ENCODE measurements around the gene FOXJ1. TPM values are rescaled to one million over a fixed set of nuclear protein-coding genes. Genes with fewer than 3 reads are reported as not detected.

The FOXJ1 gene
- total and polyA plus RNA-seq, 2 of the 4 experiments (the other 2 are of a cell fraction): 0.05 TPM; not detected in 1

- Histone ChIP-seq H3K4ac (ENCODE audit: low read depth, low read length) (no peak overlapping the region), H3K9ac (ENCODE audit: low read depth, low read length) (no peak overlapping the region), H3K36me3 (ENCODE audit: control insufficient read depth, insufficient read depth, low read length) (peaks cover 62% of the 10 kb centered on the region), H3K56ac (ENCODE audit: extremely low read depth, insufficient read depth, low read length) (no peak overlapping the region), H3K9me3 (ENCODE audit: control insufficient read depth, insufficient read depth, low read length) (no peaks in the 10 kb centered on the region), H2AK9ac (replicated peaks; ENCODE audit: low read depth, low read length, poor library complexity) (peak overlapping the region; percentile 28), H2BK15ac (ENCODE audit: low read depth, low read length) (no peak overlapping the region), H3K9me1 (ENCODE audit: insufficient read depth, low read length) (no peaks in the 10 kb centered on the region), H2AFZ (replicated peaks; ENCODE audit: low read length, poor library complexity) (no peak overlapping the region), H2BK120ac (ENCODE audit: low read depth, low read length) (no peak overlapping the region), H3K4me3 (ENCODE audit: insufficient read depth, low read depth, low read length) (no peak overlapping the region), H3K79me1 (ENCODE audit: low read depth in 1 of 2, low read length in 2 of 2) (peaks cover 5 to 20% of the 10 kb centered on the region in 2 experiments; a peak in 3 of 4 replicates), H3K18ac (ENCODE audit: low read depth, low read length) (no peak overlapping the region), H4K8ac (ENCODE audit: low read depth in 2 of 2, low read length in 2 of 2) (no peak overlapping the region), H4K91ac (ENCODE audit: insufficient read depth, low read depth, low read length) (no peak overlapping the region), H3K14ac (replicated peaks; ENCODE audit: low read depth, low read length) (no peak overlapping the region), H3K23ac (ENCODE audit: low read depth, low read length) (no peak overlapping the region), H3K27me3 (ENCODE audit: control insufficient read depth, insufficient read depth, low read length) (no peaks in the 10 kb centered on the region), H4K5ac (ENCODE audit: low read depth, low read length) (no peak overlapping the region), H2BK5ac (ENCODE audit: low read depth, low read length, poor library complexity, severe bottlenecking) (no peak overlapping the region), H3K4me2 (ENCODE audit: low read depth, low read length) (no peak overlapping the region), H3K4me1 (ENCODE audit: control insufficient read depth, insufficient read depth, low read length) (no peaks in the 10 kb centered on the region), H2BK20ac (ENCODE audit: low read depth, low read length) (no peak overlapping the region), H3K27ac (ENCODE audit: insufficient read depth, low read length) (no peak overlapping the region), H4K20me1 (ENCODE audit: insufficient read depth, low read length) (no peaks in the 10 kb centered on the region; the same call in 1 of the 2 replicates), H2AK5ac (ENCODE audit: low read depth, low read length) (no peak overlapping the region)
- BruUV-seq (replicated peaks): no TSS peak
- TF ChIP-seq FOS (IDR thresholded peaks at IDR 0.05; ENCODE audit: low read depth, low read length) (no peak), MAFK (IDR thresholded peaks at IDR 0.05; ENCODE audit: low read depth, low read length) (no peak), MAZ (IDR thresholded peaks at IDR 0.05; ENCODE audit: borderline replicate concordance, low read depth, low read length) (no peak), ELK1 (IDR thresholded peaks at IDR 0.05; ENCODE audit: borderline replicate concordance, low read depth, low read length) (no peak), CEBPB (IDR thresholded peaks at IDR 0.05; ENCODE audit: low read depth, low read length) (no peak), NFE2L2 (IDR thresholded peaks at IDR 0.05; ENCODE audit: low read depth, low read length) (no peak), SMC3 (IDR thresholded peaks at IDR 0.05; ENCODE audit: low read depth, low read length) (no peak), RCOR1 (IDR thresholded peaks at IDR 0.05; ENCODE audit: insufficient replicate concordance, low read length) (no peak)
- dilution Hi-C loops (cut with HindIII; ENCODE audit: low sequenced_read_pairs, unreplicated experiment): no loop called here
- no CpG with 5 or more reads among the region's 11 CpGs for WGBS, 2 experiments (ENCODE audit: extremely low coverage in 2 of 2, insufficient read length in 1 of 2)
- intact Hi-C loops (cut with micrococcal nuclease): no loop called here
- ATAC-seq (ENCODE audit: low read depth): no peak
- ChIA-PET POLR2A (ENCODE audit: unreplicated experiment) (no interaction called here), CTCF (no interaction called here)
- DNase-seq: no peak
- in situ Hi-C loops (cut with MboI; ENCODE audit: low sequenced_read_pairs): no loop called here
These were observed 47.0 kb downstream of the FOXJ1 start for GRCh38 chr17:76094046-76094445.

Data from IMR-90 (cell line).